MG63 (cell line): ENCODE measurements around the gene NIP7. TPM values are rescaled to one million over a fixed set of nuclear protein-coding genes. Genes with fewer than 3 reads are reported as not detected.
"Not testable (repeated sequence)": the region's sequence is repeated elsewhere in the genome, so short reads cannot be mapped to it uniquely, and the experiment has no call there.

ENCODE experiments used
- DNase-seq: peaks from one replicate; pipeline ENCODE4 v3.0.0-alpha.2; 2020
- H3K27me3 ChIP-seq: fragments of 250-450 bp; sonication (Bioruptor Pico); 2 replicates; pipeline ENCODE4 v1.5.1; 2020; ENCODE audit warnings: mild to moderate bottlenecking, moderate library complexity
- H3K36me3 ChIP-seq: fragments of 250-450 bp; sonication (Bioruptor Pico); 2 replicates; pipeline ENCODE4 v1.5.1; 2020; ENCODE audit warnings: mild to moderate bottlenecking, moderate library complexity
- H3K4me3 ChIP-seq: fragments of 250-450 bp; sonication (Bioruptor Pico); 2 replicates; pipeline ENCODE4 v1.5.1; 2020; ENCODE audit warnings: mild to moderate bottlenecking, moderate library complexity
- H3K9me3 ChIP-seq: fragments of 250-450 bp; sonication (Bioruptor Pico); 2 replicates; pipeline ENCODE4 v1.5.1; 2020; ENCODE audit warnings: mild to moderate bottlenecking, moderate library complexity
- total RNA-seq: library from RNA; depleted of rRNA; stranded (reverse); fragments of >200 nt; shearing (Covaris generic); gene quantifications from 2 replicates; pipeline ENCODE4 v1.2.3, GENCODE V29; 2014; ENCODE audit warnings: low replicate concordance; rRNA removed

NIP7 gene
- 24.0 and 32.6 TPM in 2 replicates for total RNA-seq

- Histone ChIP-seq H3K9me3 (no peaks in the 10 kb centered on the region), H3K27me3 (no peaks in the 10 kb centered on the region), H3K36me3 (peaks cover 49% of the 10 kb centered on the region), H3K4me3 (peak within 1 kb of the TSS; percentile 84)
- peak; percentile 93 for DNase-seq
These were observed at the start of gene NIP7, which contains the start of gene COG8 for GRCh38 chr16:69339289-69340094. Gene NIP7, plus strand, starts transcription at chr16:69339772. Its CDS starts 58 bp downstream, at chr16:69339830. Gene COG8, minus strand, starts transcription at chr16:69339564. Its CDS starts 12 bp downstream, at chr16:69339552.

GRCh38 chr16:69291657-69292056, 47.9 kb upstream of the NIP7 start:
- not testable (repeated sequence) for H3K9me3 ChIP-seq, DNase-seq, H3K36me3 ChIP-seq, H3K27me3 ChIP-seq, H3K4me3 ChIP-seq

- DNase-seq: no peak
- H3K9me3 ChIP-seq: no peaks in the 10 kb centered on the region
- peaks cover 3% of the 10 kb centered on the region for H3K36me3 ChIP-seq
- H3K27me3 ChIP-seq: no peaks in the 10 kb centered on the region
- H3K4me3 ChIP-seq: no peak overlapping the region
These were observed 46.2 kb upstream of the NIP7 start for GRCh38 chr16:69293401-69293800.

GRCh38 chr16:69294051-69294450, 45.5 kb upstream of the NIP7 start:
- Histone ChIP-seq H3K9me3 (no peaks in the 10 kb centered on the region), H3K27me3 (no peaks in the 10 kb centered on the region), H3K36me3 (no peaks in the 10 kb centered on the region; the same call in 1 of the 2 replicates), H3K4me3 (no peak overlapping the region)
- no peak for DNase-seq

- not testable (repeated sequence) for H3K9me3 ChIP-seq, DNase-seq, H3K27me3 ChIP-seq, H3K36me3 ChIP-seq, H3K4me3 ChIP-seq
These were observed 42.8 kb upstream of the NIP7 start for GRCh38 chr16:69296771-69297170.

GRCh38 chr16:69298261-69298660, 41.3 kb upstream of the NIP7 start:
- H3K9me3 ChIP-seq: no peaks in the 10 kb centered on the region
- H3K27me3 ChIP-seq: no peaks in the 10 kb centered on the region
- no peak for DNase-seq
- peaks cover 6% of the 10 kb centered on the region; the same call in 1 of the 2 replicates for H3K36me3 ChIP-seq
- no peak overlapping the region for H3K4me3 ChIP-seq

- no peaks in the 10 kb centered on the region for H3K9me3 ChIP-seq
- H3K36me3 ChIP-seq: peaks cover 6% of the 10 kb centered on the region; the same call in 1 of the 2 replicates
- H3K27me3 ChIP-seq: no peaks in the 10 kb centered on the region
- no peak overlapping the region for H3K4me3 ChIP-seq
- DNase-seq: no peak
These were observed 38.4 kb upstream of the NIP7 start for GRCh38 chr16:69301187-69301586.

- Histone ChIP-seq H3K9me3 (no peaks in the 10 kb centered on the region), H3K36me3 (peaks cover 6% of the 10 kb centered on the region; the same call in 1 of the 2 replicates), H3K4me3 (no peak overlapping the region), H3K27me3 (no peaks in the 10 kb centered on the region)
- no peak for DNase-seq
These were observed 37.7 kb upstream of the NIP7 start for GRCh38 chr16:69301861-69302260.

- Histone ChIP-seq H3K27me3 (no peaks in the 10 kb centered on the region), H3K9me3 (no peaks in the 10 kb centered on the region), H3K4me3 (no peak overlapping the region), H3K36me3 (peaks cover 6% of the 10 kb centered on the region; the same call in 1 of the 2 replicates)
- DNase-seq: no peak
These were observed 37.3 kb upstream of the NIP7 start for GRCh38 chr16:69302301-69302700.

- H3K27me3 ChIP-seq: no peaks in the 10 kb centered on the region
- DNase-seq: no peak
- no peak overlapping the region for H3K4me3 ChIP-seq
- H3K9me3 ChIP-seq: no peaks in the 10 kb centered on the region
- H3K36me3 ChIP-seq: peaks cover 6% of the 10 kb centered on the region; the same call in 1 of the 2 replicates
These were observed 33.5 kb upstream of the NIP7 start for GRCh38 chr16:69306031-69306430.

GRCh38 chr16:69307091-69307490, 32.5 kb upstream of the NIP7 start:
- Histone ChIP-seq H3K4me3 (no peak overlapping the region), H3K27me3 (no peaks in the 10 kb centered on the region), H3K36me3 (no peaks in the 10 kb centered on the region; the same call in 1 of the 2 replicates), H3K9me3 (no peaks in the 10 kb centered on the region)
- DNase-seq: no peak

- H3K36me3 ChIP-seq: no peaks in the 10 kb centered on the region; the same call in 1 of the 2 replicates
- H3K9me3 ChIP-seq: no peaks in the 10 kb centered on the region
- no peaks in the 10 kb centered on the region for H3K27me3 ChIP-seq
- H3K4me3 ChIP-seq: no peak overlapping the region
- no peak for DNase-seq
These were observed 31.7 kb upstream of the NIP7 start for GRCh38 chr16:69307856-69308255.

- no peaks in the 10 kb centered on the region for H3K27me3 ChIP-seq
- no peak for DNase-seq
- no peaks in the 10 kb centered on the region for H3K9me3 ChIP-seq
- no peak overlapping the region for H3K4me3 ChIP-seq
- peaks cover 9% of the 10 kb centered on the region for H3K36me3 ChIP-seq
These were observed 30.3 kb upstream of the NIP7 start for GRCh38 chr16:69309316-69309715.

- Histone ChIP-seq H3K9me3 (no peaks in the 10 kb centered on the region), H3K27me3 (no peaks in the 10 kb centered on the region), H3K36me3 (peaks cover 15% of the 10 kb centered on the region), H3K4me3 (peak within 1 kb of the TSS; percentile 71)
- DNase-seq: peak; percentile 85
These were observed 28.7 kb upstream of the NIP7 start, which contains the start of gene VPS4A for GRCh38 chr16:69310653-69311532. Gene VPS4A, plus strand, starts transcription at chr16:69311350. Its CDS starts 162 bp downstream, at chr16:69311512.

GRCh38 chr16:69311533-69312387, 27.8 kb upstream of the NIP7 start:
- H3K27me3 ChIP-seq: no peaks in the 10 kb centered on the region

GRCh38 chr16:69313469-69313868, 26.1 kb upstream of the NIP7 start:
- no peaks in the 10 kb centered on the region for H3K27me3 ChIP-seq
- H3K9me3 ChIP-seq: no peaks in the 10 kb centered on the region
- H3K4me3 ChIP-seq: no peak overlapping the region
- no peak for DNase-seq
- H3K36me3 ChIP-seq: peaks cover 20% of the 10 kb centered on the region

More at GRCh38 chr16:69311533-69312387, 27.8 kb upstream of the NIP7 start:
- H3K4me3 ChIP-seq: peak overlapping the region; percentile 71
- peaks cover 18% of the 10 kb centered on the region for H3K36me3 ChIP-seq
- peak; percentile 25 for DNase-seq
- no peaks in the 10 kb centered on the region for H3K9me3 ChIP-seq
